ENCODE results near the gene TSSK3.

TSSK3 gene

GRCh38 chr1:32350785-32351398, 11.4 kb upstream of the TSSK3 start:
- no peaks in the 10 kb centered on the region for H3K9me3 ChIP-seq (ENCODE audit: control insufficient read depth, low read length)
- H2AFZ ChIP-seq: peak overlapping the region; percentile 50
- H3K27me3 ChIP-seq (ENCODE audit: control insufficient read depth, insufficient read depth, low read length): no peaks in the 10 kb centered on the region
- TF ChIP-seq CTCF (IDR thresholded peaks at IDR 0.05): peak; percentile 54
- H3K79me2 ChIP-seq: no peaks in the 10 kb centered on the region
- no peak overlapping the region for H3K9ac ChIP-seq
- H3K4me1 ChIP-seq: no peaks in the 10 kb centered on the region
- peak overlapping the region; percentile 85 for H3K4me3 ChIP-seq (ENCODE audit: low read depth, low read length)
- H3K36me3 ChIP-seq (ENCODE audit: control insufficient read depth, insufficient read depth, low read length): no peaks in the 10 kb centered on the region
- peak overlapping the region; percentile 79 for H3K27ac ChIP-seq
- peak overlapping the region; percentile 65 for H3K4me2 ChIP-seq (ENCODE audit: low read length)

GRCh38 chr1:32351399-32352238, 10.7 kb upstream of the TSSK3 start:
- H2AFZ ChIP-seq: peak overlapping the region; percentile 80
- peak overlapping the region; percentile 93 for H3K4me2 ChIP-seq (ENCODE audit: low read length)
- no peaks in the 10 kb centered on the region for H3K36me3 ChIP-seq (ENCODE audit: control insufficient read depth, insufficient read depth, low read length)
- H3K4me1 ChIP-seq: no peaks in the 10 kb centered on the region
- no peak overlapping the region for H3K9ac ChIP-seq
- peak overlapping the region; percentile 79 for H3K27ac ChIP-seq
- no peaks in the 10 kb centered on the region for H3K79me2 ChIP-seq
- no peaks in the 10 kb centered on the region for H3K9me3 ChIP-seq (ENCODE audit: control insufficient read depth, low read length)
- H3K27me3 ChIP-seq (ENCODE audit: control insufficient read depth, insufficient read depth, low read length): no peaks in the 10 kb centered on the region
- H3K4me3 ChIP-seq (ENCODE audit: low read depth, low read length): peak overlapping the region; percentile 85
- TF ChIP-seq CTCF (IDR thresholded peaks at IDR 0.05): no peak

- H3K4me1 ChIP-seq: no peaks in the 10 kb centered on the region
- H3K27ac ChIP-seq: peak overlapping the region; percentile 79
- no peaks in the 10 kb centered on the region for H3K9me3 ChIP-seq (ENCODE audit: control insufficient read depth, low read length)
- no peak overlapping the region for H3K9ac ChIP-seq
- TF ChIP-seq CTCF (IDR thresholded peaks at IDR 0.05): no peak
- no peaks in the 10 kb centered on the region for H3K27me3 ChIP-seq (ENCODE audit: control insufficient read depth, insufficient read depth, low read length)
- no peaks in the 10 kb centered on the region for H3K36me3 ChIP-seq (ENCODE audit: control insufficient read depth, insufficient read depth, low read length)
- peak overlapping the region; percentile 80 for H2AFZ ChIP-seq
- H3K4me3 ChIP-seq (ENCODE audit: low read depth, low read length): peak overlapping the region; percentile 85
- no peaks in the 10 kb centered on the region for H3K79me2 ChIP-seq
- peak overlapping the region; percentile 93 for H3K4me2 ChIP-seq (ENCODE audit: low read length)
Observed at GRCh38 chr1:32352239-32352745, 10.0 kb upstream of the TSSK3 start.

GRCh38 chr1:32352831-32353383, 9.4 kb upstream of the TSSK3 start:
- Histone ChIP-seq H3K9ac (no peak overlapping the region), H2AFZ (no peak overlapping the region), H3K27me3 (ENCODE audit: control insufficient read depth, insufficient read depth, low read length) (no peaks in the 10 kb centered on the region), H3K4me1 (no peaks in the 10 kb centered on the region), H3K36me3 (ENCODE audit: control insufficient read depth, insufficient read depth, low read length) (no peaks in the 10 kb centered on the region), H3K9me3 (ENCODE audit: control insufficient read depth, low read length) (no peaks in the 10 kb centered on the region), H3K4me2 (ENCODE audit: low read length) (no peak overlapping the region), H3K4me3 (ENCODE audit: low read depth, low read length) (no peak overlapping the region), H3K79me2 (no peaks in the 10 kb centered on the region), H3K27ac (no peak overlapping the region)
- no peak for TF ChIP-seq CTCF (IDR thresholded peaks at IDR 0.05)

All from parathyroid adenoma (tissue), 2 donors.